H9 (cell line): ENCODE data around the gene LMNTD1. TPM values are rescaled to one million over a fixed set of nuclear protein-coding genes. Genes with fewer than 3 reads are reported as not detected.

Experiments
- DNase-seq: peaks from one replicate; pipeline ENCODE4 v3.0.0-alpha.2; 2017
- H2AFZ ChIP-seq: one replicate; pipeline ENCODE4 v1.6.1; 2013; ENCODE audit warnings: mild to moderate bottlenecking, low read length, control low read depth, moderate library complexity
- H2AK5ac ChIP-seq: 2 replicates; pipeline ENCODE4 v1.6.1; 2013; ENCODE audit warnings: low read length, control low read depth, mixed read lengths; ENCODE audit not compliant: insufficient read length
- H2BK120ac ChIP-seq: one replicate; pipeline ENCODE4 v1.6.1; 2013; ENCODE audit warnings: low read depth, mild to moderate bottlenecking, low read length, control low read depth, inconsistent platforms; ENCODE audit not compliant: poor library complexity, severe bottlenecking
- H2BK12ac ChIP-seq: 2 replicates; pipeline ENCODE4 v1.6.1; 2013; ENCODE audit warnings: low read length, control low read depth, mixed read lengths, low read depth; ENCODE audit not compliant: insufficient read length
- H2BK15ac ChIP-seq: 2 replicates; pipeline ENCODE4 v1.6.1; 2013; ENCODE audit warnings: low read depth, low read length, control low read depth
- H2BK20ac ChIP-seq: one replicate; pipeline ENCODE4 v1.6.1; 2013; ENCODE audit warnings: low read depth, mild to moderate bottlenecking, low read length, control low read depth, inconsistent platforms; ENCODE audit not compliant: poor library complexity, severe bottlenecking
- H2BK5ac ChIP-seq: 2 replicates; pipeline ENCODE4 v1.6.1; 2013; ENCODE audit warnings: low read length, control low read depth, mixed read lengths; ENCODE audit not compliant: insufficient read length
- H3K14ac ChIP-seq: 2 replicates; pipeline ENCODE4 v1.6.1; 2013; ENCODE audit warnings: low read length, control low read depth; ENCODE audit not compliant: insufficient read depth
- H3K18ac ChIP-seq: 2 replicates; pipeline ENCODE4 v1.6.1; 2013; ENCODE audit warnings: low read depth, mild to moderate bottlenecking, mixed read lengths, low read length, control low read depth; ENCODE audit not compliant: insufficient read length
- H3K23ac ChIP-seq: 2 replicates; pipeline ENCODE4 v1.6.1; 2013; ENCODE audit warnings: low read length, control low read depth, mixed read lengths, low read depth; ENCODE audit not compliant: insufficient read length
- H3K23me2 ChIP-seq: 2 replicates; pipeline ENCODE4 v1.6.1; 2013; ENCODE audit warnings: low read depth, mild to moderate bottlenecking, mixed read lengths, low read length, control low read depth; ENCODE audit not compliant: insufficient read length, poor library complexity, severe bottlenecking
- H3K27ac ChIP-seq: 2 replicates; pipeline ENCODE4 v1.5.1; 2013; ENCODE audit warnings: low read length, control low read depth, mixed read lengths, low read depth; ENCODE audit not compliant: insufficient read length
- H3K27me3 ChIP-seq: 2 replicates; pipeline ENCODE4 v1.6.1; 2013; ENCODE audit warnings: low read length, control low read depth, inconsistent platforms; ENCODE audit not compliant: insufficient read depth
- H3K4ac ChIP-seq: 2 replicates; pipeline ENCODE4 v1.6.1; 2013; ENCODE audit warnings: low read depth, mild to moderate bottlenecking, control low read depth, inconsistent platforms, low read length, moderate library complexity
- H3K4me1 ChIP-seq: 2 replicates; pipeline ENCODE4 v1.6.1; 2013; ENCODE audit warnings: low read length, control low read depth, inconsistent platforms; ENCODE audit not compliant: insufficient read depth
- H3K4me2 ChIP-seq: 2 replicates; pipeline ENCODE4 v1.6.1; 2013; ENCODE audit warnings: low read length, control low read depth, mixed read lengths; ENCODE audit not compliant: insufficient read length, insufficient read depth
- H3K56ac ChIP-seq: 2 replicates; pipeline ENCODE4 v1.6.1; 2013; ENCODE audit warnings: low read depth, mild to moderate bottlenecking, mixed read lengths, low read length, control low read depth; ENCODE audit not compliant: insufficient read length
- H3K79me1 ChIP-seq: 2 replicates; pipeline ENCODE4 v1.6.1; 2013; ENCODE audit warnings: low read depth, mild to moderate bottlenecking, moderate library complexity, low read length, control low read depth, inconsistent platforms; ENCODE audit not compliant: insufficient read depth, poor library complexity, severe bottlenecking
- H3K79me2 ChIP-seq: 2 replicates; pipeline ENCODE4 v1.6.1; 2013; ENCODE audit warnings: low read length, control low read depth, inconsistent platforms; ENCODE audit not compliant: insufficient read depth
- H3K9ac ChIP-seq: 2 replicates; pipeline ENCODE4 v1.6.1; 2013; ENCODE audit warnings: low read length, control low read depth, mixed read lengths; ENCODE audit not compliant: insufficient read length; ENCODE audit errors: extremely low read depth
- H3K9me3 ChIP-seq: one replicate; pipeline ENCODE4 v1.6.1; 2013; ENCODE audit warnings: low read depth, low read length, inconsistent platforms; ENCODE audit not compliant: control insufficient read depth
- H3T11ph ChIP-seq: one replicate; pipeline ENCODE4 v1.6.1; 2013; ENCODE audit warnings: mild to moderate bottlenecking, low read length, control low read depth, inconsistent platforms
- H4K20me1 ChIP-seq: one replicate; pipeline ENCODE4 v1.6.1; 2013; ENCODE audit not compliant: control insufficient read depth, insufficient read length, insufficient read depth
- H4K5ac ChIP-seq: 2 replicates; pipeline ENCODE4 v1.6.1; 2013; ENCODE audit warnings: low read depth, mild to moderate bottlenecking, mixed read lengths, low read length, control low read depth; ENCODE audit not compliant: insufficient read length
- H4K8ac ChIP-seq: replicated peaks from 2 replicates; pipeline ENCODE4 v1.6.1; 2013; ENCODE audit warnings: low read length, control low read depth, mixed read lengths, low read depth; ENCODE audit not compliant: insufficient read length
- H4K91ac ChIP-seq: 2 replicates; pipeline ENCODE4 v1.6.1; 2013; ENCODE audit warnings: low read depth, mild to moderate bottlenecking, moderate library complexity, mixed read lengths, low read length, control low read depth; ENCODE audit not compliant: insufficient read length
- H3K27ac Mint-ChIP-seq, 3 experiments: 2 replicates in 2 of 3; 3 replicates in 1 of 3; pipeline ENCODE4 v1.8.0; 2020 to 2021; ENCODE audit warnings: mixed read lengths in 3 of 3, mild to moderate bottlenecking in 1 of 3, moderate library complexity in 1 of 3
- H3K27me3 Mint-ChIP-seq: 2 replicates; pipeline ENCODE4 v1.8.0; 2021; ENCODE audit warnings: low read depth, mild to moderate bottlenecking, moderate library complexity, mixed read lengths
- H3K36me3 Mint-ChIP-seq, 3 experiments: 2 replicates in 2 of 3; 3 replicates in 1 of 3; pipeline ENCODE4 v1.8.0; 2020 to 2021; ENCODE audit warnings: low read depth in 3 of 3, mixed read lengths in 3 of 3; ENCODE audit not compliant: insufficient read depth in 1 of 3
- H3K4me1 Mint-ChIP-seq, 2 experiments: 2 replicates each; pipeline ENCODE4 v1.8.0; 2020; ENCODE audit warnings: mixed read lengths in 2 of 2
- H3K4me3 Mint-ChIP-seq, 2 experiments: 2 replicates in 1 of 2; 3 replicates in 1 of 2; pipeline ENCODE4 v1.8.0; 2020 to 2021; ENCODE audit warnings: mild to moderate bottlenecking in 2 of 2, mixed read lengths in 2 of 2, moderate library complexity in 1 of 2
- H3K9me3 Mint-ChIP-seq, 2 experiments: 2 replicates in 1 of 2; 3 replicates in 1 of 2; pipeline ENCODE4 v1.8.0; 2020; ENCODE audit warnings: mild to moderate bottlenecking in 2 of 2, mixed read lengths in 2 of 2, moderate library complexity in 1 of 2
- WGBS: extraction: QIAGEN DNeasy Blood & Tissue Kit; methylation state at CpG from one replicate; pipeline ENCODE4 v1.1.7; 2013; ENCODE audit warnings: missing lambda C conversion rate, low lambda C conversion rate, mixed read lengths; ENCODE audit not compliant: insufficient read length; ENCODE audit errors: extremely low coverage; 5-methylcytosine and 5-hydroxymethylcytosine counted together
- total RNA-seq: library from RNA; stranded (reverse); gene quantifications from 2 replicates; pipeline ENCODE4 v1.2.1, GENCODE V29; 2021
- TF ChIP-seq, protein P1 (sequence below): fragments of 200-600 bp; sonication (generic); conservative IDR thresholded peaks from 3 replicates; pipeline ENCODE4 v1.8.0; 2021; ENCODE audit warnings: antibody characterized with exemption, mild to moderate bottlenecking

The LMNTD1 gene
- total RNA-seq, 1 experiment from 2014 or later, result not detected

DNA sequence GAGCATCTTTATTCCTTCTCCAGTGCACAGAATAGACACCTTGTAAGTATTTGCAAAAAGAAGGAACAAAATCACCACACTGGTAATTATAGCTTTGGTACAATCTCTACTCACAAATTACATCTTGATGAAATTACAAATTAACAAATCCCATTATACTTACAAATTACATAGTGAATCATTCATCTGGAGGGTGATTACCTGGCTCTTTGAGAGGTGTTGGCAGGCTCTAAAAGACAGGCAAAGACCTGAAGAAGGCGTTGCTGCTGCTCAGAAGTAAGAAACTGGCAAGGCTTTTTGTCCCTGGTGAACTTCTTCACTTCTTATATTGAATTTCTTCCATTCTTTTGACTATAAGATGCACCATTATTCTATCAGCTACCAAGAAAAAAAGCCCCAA, 21.7 kb upstream of the LMNTD1 start:
- no peak overlapping the region for H3K23ac ChIP-seq
- no peak overlapping the region for H3K56ac ChIP-seq
- no CpG with 5 or more reads among the region's 1 CpG for WGBS
- H4K5ac ChIP-seq, result no peak overlapping the region
- H4K8ac ChIP-seq, result no peak overlapping the region
- no peak for DNase-seq
- no peak overlapping the region for H3K14ac ChIP-seq
- H3K4me2 ChIP-seq, result no peak overlapping the region
- no peak overlapping the region for H2AK5ac ChIP-seq
- H3T11ph ChIP-seq, result no peak overlapping the region
- H3K79me2 ChIP-seq, result no peaks in the 10 kb centered on the region
- H3K4ac ChIP-seq, result no peak overlapping the region
- no peak overlapping the region for H3K9ac ChIP-seq
- no peak overlapping the region for H3K27ac ChIP-seq
- peaks cover 0 to 7% of the 10 kb centered on the region in 2 experiments; a peak in 3 of 5 replicates for H3K9me3 Mint-ChIP-seq
- H2BK15ac ChIP-seq, result no peak overlapping the region
- no peak overlapping the region for H4K91ac ChIP-seq
- no peaks in the 10 kb centered on the region; the same call in 1 of the 2 replicates for H3K27me3 Mint-ChIP-seq
- H2BK12ac ChIP-seq, result no peak overlapping the region
- no peak overlapping the region for H3K4me3 Mint-ChIP-seq
- no peak overlapping the region for H2AFZ ChIP-seq
- no peak overlapping the region for H3K18ac ChIP-seq
- H4K20me1 ChIP-seq, result no peaks in the 10 kb centered on the region
- H2BK20ac ChIP-seq, result no peak overlapping the region
- no peaks in the 10 kb centered on the region for H3K4me1 ChIP-seq
- H3K4me1 Mint-ChIP-seq, result no peaks in the 10 kb centered on the region
- no peaks in the 10 kb centered on the region for H3K23me2 ChIP-seq
- H2BK120ac ChIP-seq, result no peak overlapping the region
- H3K27ac Mint-ChIP-seq, result no peak overlapping the region
- no peaks in the 10 kb centered on the region for H3K36me3 Mint-ChIP-seq
- no peak overlapping the region for H2BK5ac ChIP-seq
- no peaks in the 10 kb centered on the region for H3K9me3 ChIP-seq
- TF ChIP-seq, protein P1, sequence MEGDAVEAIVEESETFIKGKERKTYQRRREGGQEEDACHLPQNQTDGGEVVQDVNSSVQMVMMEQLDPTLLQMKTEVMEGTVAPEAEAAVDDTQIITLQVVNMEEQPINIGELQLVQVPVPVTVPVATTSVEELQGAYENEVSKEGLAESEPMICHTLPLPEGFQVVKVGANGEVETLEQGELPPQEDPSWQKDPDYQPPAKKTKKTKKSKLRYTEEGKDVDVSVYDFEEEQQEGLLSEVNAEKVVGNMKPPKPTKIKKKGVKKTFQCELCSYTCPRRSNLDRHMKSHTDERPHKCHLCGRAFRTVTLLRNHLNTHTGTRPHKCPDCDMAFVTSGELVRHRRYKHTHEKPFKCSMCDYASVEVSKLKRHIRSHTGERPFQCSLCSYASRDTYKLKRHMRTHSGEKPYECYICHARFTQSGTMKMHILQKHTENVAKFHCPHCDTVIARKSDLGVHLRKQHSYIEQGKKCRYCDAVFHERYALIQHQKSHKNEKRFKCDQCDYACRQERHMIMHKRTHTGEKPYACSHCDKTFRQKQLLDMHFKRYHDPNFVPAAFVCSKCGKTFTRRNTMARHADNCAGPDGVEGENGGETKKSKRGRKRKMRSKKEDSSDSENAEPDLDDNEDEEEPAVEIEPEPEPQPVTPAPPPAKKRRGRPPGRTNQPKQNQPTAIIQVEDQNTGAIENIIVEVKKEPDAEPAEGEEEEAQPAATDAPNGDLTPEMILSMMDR, result no peak
- no peaks in the 10 kb centered on the region for H3K79me1 ChIP-seq
- H3K27me3 ChIP-seq, result no peaks in the 10 kb centered on the region
